ENCODE data around the gene MRPL23. TPM values are rescaled to one million over a fixed set of nuclear protein-coding genes. Genes with fewer than 3 reads are reported as not detected.

The MRPL23 gene
- total and polyA plus RNA-seq, 9 of the 15 experiments (the other 6 are each of a cell fraction or from before 2014, with no cell fraction given): 0.44 to 109 (median 37.4) TPM

DNA sequence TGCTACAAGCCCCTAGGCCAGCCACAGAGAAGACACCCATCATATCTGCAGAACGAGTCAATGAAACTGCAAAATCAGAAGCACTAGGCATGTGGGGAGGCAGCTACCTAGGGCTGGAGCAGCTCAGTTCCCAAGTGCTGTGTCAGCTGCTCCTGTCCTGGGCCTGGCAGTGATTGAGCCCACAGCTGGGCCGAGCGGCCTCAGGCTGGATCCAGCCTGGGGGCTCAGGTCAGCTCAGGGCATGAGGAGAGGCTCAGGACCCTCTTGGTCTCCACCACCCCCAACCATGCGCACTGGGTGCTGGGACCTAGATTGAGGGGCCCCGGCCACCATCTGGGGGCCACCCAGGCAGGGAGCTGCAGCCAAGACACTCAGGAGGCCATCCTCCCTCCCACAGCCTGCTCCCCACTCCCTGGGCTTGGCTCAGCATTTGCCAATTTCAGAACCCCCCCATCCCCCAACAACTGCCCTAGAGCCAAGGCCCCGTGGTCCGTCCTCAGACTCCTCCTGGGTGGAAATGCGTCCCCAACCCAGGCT, 30.1 kb upstream of the MRPL23 start:
- no TSS peak for BruUV-seq (replicated peaks)
- no peak for DNase-seq (ENCODE audit: extremely low read depth in 1 of 4, low spot score in 3 of 4)
- Histone ChIP-seq H3K9ac (ENCODE audit: insufficient read depth in 1 of 2, low read depth in 2 of 2, low read length in 2 of 2) (no peak overlapping the region), H3K4me2 (ENCODE audit: insufficient read depth, low read length) (no peak overlapping the region), H3K36me3 (ENCODE audit: control insufficient read depth, insufficient read depth, low read length) (no peaks in the 10 kb centered on the region), H3K79me2 (ENCODE audit: control insufficient read depth, insufficient read depth, low read length) (no peaks in the 10 kb centered on the region), H2AFZ (ENCODE audit: low read depth, low read length) (no peak overlapping the region), H3K4me1 (replicated peaks in 1 of 2; ENCODE audit: control insufficient read depth in 2 of 2, insufficient read depth in 2 of 2, low read length in 2 of 2) (peaks cover 0 to 31% of the 10 kb centered on the region in 2 experiments; a peak in 1 of 5 replicates), H3K27me3 (ENCODE audit: control insufficient read depth in 2 of 2, insufficient read depth in 2 of 2, low read length in 2 of 2) (peaks cover 12 to 55% of the 10 kb centered on the region in 2 experiments; a peak in 4 of 5 replicates), H3K9me3 (replicated peaks; ENCODE audit: control insufficient read depth, insufficient read depth, low read depth, low read length) (no peaks in the 10 kb centered on the region; the same call in 1 of the 2 replicates), H3K4me3 (no peak overlapping the region), H4K20me1 (replicated peaks; ENCODE audit: control insufficient read depth, insufficient read depth, low read length) (peaks cover 5% of the 10 kb centered on the region; the same call in 1 of the 2 replicates), H3K27ac (ENCODE audit: extremely low read depth, low read depth, low read length) (no peak overlapping the region), H3K9me1 (ENCODE audit: control insufficient read depth, insufficient read depth, low read length) (no peaks in the 10 kb centered on the region)
- FAIRE-seq: no peak
- ChIA-PET CTCF (ENCODE audit: low intra/inter-chr PET ratio) (no interaction called here), POLR2A (interaction anchor here (0.5 to 0.8 kb wide), 2 partner anchors 25 to 199 kb away, joined by 3 read pairs; no protein-coding TSS in a partner anchor)
- intact Hi-C loops (cut with micrococcal nuclease): loop anchor here (1.0 kb wide), 1 partner anchor 24 kb away; no protein-coding TSS in a partner anchor
- in situ Hi-C loops (cut with MboI): loop anchor here (5.0 kb wide), 1 partner anchor 35 kb away; no protein-coding TSS in a partner anchor
- 4% methylated on average over 7 of the region's 8 CpGs for WGBS (ENCODE audit: insufficient coverage, low coverage, missing lambda C conversion rate)
- ATAC-seq: no peak
- TF ChIP-seq CHAMP1 (IDR thresholded peaks at IDR 0.05) (no peak), ZNF830 (CRISPR knock-in tag; IDR thresholded peaks at IDR 0.05) (no peak), E2F4 (CRISPR knock-in tag; IDR thresholded peaks at IDR 0.05; ENCODE audit: low read depth) (no peak), ZNF717 (CRISPR knock-in tag; IDR thresholded peaks at IDR 0.05) (no peak), STAT5B (CRISPR knock-in tag; IDR thresholded peaks at IDR 0.05) (no peak), ARID1B (IDR thresholded peaks at IDR 0.05) (no peak), NR1H2 (CRISPR knock-in tag; IDR thresholded peaks at IDR 0.05) (no peak)

All from K562 (cell line).